ENCODE measurements around the gene TCEA3.
"Not testable (repeated sequence)": the region's sequence is repeated elsewhere in the genome, so short reads cannot be mapped to it uniquely, and the experiment has no call there.

Gene TCEA3

DNA sequence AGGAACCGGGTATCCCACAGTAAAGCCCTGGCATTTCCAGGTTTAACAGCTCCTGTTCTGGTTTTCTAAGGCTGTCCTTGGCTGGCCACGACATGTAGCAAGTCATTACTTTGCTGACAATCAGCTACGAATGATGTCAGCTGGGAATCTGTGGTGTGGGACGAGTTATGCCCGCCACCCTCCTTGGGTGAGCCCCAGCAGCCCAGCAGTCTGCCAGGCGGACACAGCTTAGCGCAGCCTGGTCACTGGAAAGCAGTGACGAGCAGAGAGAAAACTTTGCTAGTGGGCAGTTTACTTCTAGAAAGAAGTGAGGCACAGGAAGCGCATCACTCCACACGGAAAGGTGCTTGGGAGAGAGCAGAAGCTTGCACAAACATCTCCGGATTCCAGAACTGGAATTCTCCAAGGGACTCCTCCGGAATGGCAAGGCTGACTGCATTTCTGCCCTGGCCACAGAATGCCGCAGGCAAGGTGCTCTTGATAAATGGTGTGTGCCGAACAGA is 39.4 kb downstream of the TCEA3 start:
- DNase-seq = no peak

DNA sequence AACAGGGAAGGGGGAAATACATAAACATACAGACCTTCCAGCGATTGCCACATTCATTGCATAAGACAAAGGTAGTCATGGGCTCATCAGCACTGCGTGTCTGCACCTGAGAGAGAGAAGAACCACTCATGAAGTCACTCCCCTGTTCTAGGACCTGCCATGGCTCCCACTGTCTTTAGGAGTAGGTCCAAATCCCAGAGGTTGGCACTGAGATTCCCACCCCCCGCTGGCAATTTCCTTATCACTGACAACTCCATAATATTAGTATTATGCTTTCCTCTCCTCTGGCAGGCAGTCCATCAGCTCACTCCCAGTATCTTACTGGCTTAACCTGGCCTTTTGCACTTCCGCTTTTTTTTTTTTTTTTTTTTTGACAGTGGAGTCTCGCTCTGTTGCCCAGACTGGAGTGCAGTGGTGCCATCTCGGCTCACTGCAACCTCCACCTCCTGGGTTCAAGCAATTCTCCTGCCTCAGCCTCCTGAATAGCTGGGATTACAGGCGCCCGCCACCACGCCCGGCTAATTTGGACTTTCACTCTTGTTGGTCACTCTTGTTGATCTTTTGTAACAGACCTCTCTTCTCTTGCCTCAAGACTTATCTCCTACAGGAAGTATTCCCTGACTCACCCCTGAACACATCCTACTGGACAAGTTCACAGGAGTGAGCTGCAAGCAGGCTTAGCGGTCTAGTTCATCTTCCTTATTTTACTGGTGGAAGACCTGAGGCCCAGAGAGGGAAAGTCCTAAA is 40.1 kb downstream of the TCEA3 start:
- DNase-seq = no peak

DNA sequence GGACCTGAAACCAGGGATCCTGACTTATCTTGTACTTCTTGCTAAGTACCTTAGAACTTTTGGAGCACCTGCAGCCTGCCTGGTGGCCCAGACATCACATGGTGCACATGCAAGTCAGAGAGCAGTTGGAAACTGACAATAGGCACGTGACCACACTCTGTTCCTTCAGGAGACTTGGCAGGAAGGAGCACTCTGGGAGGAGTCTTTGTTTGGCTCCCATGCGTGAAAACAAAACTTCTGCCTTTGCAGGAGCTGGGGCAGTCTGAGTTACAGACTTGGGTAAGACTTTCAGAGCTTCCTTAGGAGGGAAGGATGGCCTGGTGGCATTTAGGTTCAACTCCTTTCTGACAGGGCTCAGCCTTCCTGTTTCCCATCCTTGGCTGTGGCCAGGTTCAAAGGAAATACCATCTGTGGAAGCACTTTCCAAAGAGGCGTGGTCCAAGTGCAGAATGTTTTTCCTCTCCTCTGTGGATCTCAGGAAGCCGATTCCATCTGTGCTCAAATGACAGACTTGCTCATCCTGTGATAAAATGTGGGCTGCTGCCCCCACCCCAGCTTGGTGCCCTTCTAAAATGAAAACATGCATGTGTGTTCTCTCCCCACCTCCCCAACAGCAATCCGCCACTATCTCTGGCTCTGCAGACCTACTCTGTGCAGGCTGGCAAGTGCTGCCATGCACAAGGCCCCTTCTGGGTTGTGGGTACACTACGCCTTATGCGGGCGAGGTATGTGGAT is 40.8 kb downstream of the TCEA3 start:
- no peak for DNase-seq

DNA sequence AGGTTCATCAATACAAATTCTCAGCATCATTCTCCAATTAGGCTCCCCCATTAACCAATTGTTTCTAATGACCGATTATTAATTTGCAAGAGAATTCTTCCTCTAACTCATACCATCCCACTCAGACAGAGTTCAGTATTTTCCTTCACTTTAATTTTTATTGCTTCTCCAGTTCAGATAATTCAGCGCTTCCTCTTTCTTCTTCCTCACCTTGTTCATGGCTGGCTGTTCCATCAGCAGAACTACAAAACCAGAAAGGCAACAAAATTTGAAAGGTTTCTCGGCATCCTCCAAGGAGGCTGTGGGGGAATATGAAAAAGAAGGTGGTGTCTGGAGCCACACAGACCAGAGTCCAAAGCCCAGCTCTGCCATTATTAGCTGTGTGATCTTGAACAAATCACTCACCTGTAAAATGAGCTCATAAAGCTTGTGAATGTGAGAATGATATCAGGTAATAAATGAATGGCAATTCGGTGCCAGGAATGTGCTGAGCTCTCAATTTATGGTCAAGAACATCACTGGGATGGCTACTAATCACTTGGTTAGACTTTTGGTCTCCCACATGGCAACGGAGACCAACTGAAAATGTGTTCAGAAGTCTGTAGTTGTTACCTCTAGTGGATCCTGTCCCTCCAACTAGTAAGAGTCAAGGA is 43.2 kb downstream of the TCEA3 start:
- no peak for DNase-seq

DNA sequence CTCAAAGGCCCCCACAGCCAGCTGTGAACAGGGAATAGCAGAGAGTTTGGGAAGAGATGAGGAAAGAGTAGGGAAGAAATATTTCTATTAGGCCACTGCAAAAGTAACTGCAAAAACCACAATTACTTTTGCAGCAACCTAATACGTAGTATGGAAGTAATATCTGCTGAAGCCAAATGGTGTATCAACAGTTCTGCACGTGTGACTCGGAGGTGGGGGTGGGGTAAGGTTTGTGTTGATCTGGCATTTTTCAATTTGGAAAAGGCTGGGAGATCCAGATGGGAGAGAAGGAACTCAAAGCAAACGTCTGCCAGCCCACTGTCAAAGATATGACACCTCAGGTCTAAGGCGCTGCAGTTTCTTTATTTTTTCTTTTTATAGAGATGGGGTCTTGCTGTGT is 43.8 kb downstream of the TCEA3 start:
- DNase-seq = no peak

DNA sequence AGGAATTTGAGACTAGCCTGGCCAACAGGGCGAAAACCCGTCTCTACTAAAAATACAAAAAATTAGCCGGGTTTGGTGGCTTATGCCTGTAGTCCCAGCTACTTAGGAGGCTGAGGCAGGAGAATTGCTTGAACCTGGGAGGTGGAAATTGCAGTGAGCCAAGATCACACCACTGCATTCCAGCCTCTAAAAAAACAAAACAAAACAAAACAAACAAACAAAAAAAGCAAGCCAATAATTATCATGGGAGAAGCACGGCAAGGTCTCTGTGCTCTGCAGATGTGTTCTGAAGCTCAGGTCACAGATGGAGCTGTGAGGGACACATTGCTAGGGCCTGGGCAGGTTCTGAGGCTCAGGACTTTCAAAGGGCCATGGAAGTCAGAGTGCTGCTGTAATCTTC is 44.3 kb downstream of the TCEA3 start:
- DNase-seq = not testable (repeated sequence)

DNA sequence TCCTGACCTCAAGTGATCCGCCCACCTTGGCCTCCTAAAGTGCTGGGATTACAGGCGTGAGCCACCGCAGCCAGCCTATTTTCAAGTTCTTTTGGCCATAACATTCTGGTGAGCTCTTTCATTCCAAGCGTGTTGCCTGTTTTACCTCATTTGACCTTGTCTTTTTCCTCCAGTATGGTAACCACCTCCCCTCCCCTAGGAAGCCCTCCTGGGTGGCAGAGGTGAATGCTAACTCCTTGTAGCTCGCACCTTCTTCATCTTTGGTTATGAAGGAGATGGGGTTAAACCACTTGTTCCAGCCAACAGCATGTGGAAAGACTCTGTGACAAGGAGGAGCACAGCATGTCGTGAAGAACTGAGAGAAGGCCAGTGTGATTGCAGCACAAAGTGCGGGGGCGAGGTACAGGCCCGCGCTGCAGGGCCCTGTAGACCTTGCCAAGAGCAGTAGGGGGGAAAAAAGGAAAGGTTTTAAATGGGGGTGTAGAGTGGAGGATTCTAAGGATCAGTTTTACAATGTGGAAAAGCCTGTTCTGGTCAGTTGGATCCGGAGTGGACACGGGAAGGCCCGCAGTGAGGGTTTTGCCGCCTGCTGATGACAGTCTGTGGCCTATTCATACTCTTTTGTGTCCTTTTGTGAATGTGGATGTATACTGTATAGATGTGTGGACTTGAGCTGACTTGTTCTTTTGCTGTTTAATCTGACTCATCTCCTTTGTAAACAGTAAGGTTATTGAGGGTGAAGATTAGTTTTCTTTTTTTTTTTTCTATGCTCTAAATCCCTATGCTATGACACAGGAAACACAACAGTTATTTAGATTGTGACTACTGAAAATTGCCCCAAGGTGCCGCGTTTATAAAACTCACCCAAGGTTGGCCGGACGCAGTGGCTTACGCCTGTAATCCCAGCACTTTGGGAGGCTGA is 47.4 kb downstream of the TCEA3 start:
- DNase-seq = no peak

DNA sequence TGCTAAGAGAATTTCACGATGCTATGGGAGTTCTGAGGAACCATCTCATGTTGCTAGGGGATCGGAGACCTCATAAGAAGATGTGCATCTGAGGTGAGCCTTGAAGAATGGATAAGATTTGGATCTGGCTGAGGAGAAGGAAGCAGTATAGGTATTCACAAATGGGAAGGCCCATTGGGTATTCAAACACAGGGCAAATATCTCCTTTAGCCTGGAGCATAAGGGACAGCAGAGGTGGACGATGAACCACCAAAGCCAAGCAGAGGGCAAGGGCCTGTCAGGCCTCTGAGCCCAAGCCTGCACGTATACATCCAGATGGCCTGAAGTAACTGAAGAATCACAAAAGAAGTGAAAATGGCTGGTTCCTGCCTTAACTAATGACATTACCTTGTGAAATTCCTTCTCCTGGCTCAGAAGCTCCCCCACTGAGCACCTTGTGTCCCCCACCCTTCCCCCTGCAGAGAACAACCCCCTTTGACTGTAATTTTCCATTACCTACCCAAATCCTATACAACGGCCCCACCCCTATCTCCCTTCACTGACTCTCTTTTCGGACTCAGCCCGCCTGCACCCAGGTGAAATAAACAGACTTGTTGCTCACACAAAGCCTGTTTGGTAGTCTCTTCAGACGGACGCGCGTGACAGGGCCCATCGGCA is 50.3 kb downstream of the TCEA3 start:
- DNase-seq = not testable (repeated sequence)

DNA sequence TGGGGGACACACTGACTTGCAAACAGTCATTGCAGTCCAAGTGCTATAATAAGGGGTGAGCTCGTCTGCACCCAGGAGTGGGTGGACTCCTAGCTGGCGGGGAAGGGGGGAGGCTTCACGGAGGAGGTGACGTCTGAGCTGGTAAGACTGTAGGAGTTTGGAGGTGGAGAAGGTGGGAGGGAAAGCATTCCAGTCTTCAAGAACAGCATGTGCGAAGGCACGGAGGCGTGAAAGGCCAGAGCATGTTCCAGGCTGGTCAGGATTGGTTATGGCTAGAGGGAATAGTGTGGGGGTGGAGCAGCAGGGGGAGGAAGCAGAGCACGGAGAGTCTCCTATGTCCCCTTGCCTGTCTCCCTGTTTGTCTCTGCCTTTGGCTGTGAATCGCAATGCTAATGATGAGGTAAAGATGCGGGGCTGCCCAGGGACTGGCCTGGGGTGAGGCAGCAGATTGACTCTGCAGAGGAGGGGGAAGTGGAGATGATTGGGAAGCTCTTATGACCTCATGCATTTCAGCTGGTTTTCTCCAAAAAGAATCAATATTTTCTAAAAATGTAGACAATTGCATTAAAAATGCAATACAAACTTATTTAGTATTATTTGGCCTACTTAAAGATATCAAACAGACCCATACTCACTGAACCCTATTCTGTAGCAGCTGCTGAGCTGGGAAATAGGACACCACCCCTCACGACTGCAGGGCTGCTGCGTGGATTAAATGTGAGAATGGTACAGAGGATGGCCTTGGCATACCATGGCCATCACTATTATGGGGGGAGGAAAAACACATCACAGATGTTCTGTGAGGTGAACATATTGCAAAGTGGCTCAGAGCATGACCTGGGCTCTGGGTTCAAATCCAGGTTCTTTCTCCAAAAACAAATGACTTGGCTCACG is 52.3 kb downstream of the TCEA3 start:
- DNase-seq = no peak

DNA sequence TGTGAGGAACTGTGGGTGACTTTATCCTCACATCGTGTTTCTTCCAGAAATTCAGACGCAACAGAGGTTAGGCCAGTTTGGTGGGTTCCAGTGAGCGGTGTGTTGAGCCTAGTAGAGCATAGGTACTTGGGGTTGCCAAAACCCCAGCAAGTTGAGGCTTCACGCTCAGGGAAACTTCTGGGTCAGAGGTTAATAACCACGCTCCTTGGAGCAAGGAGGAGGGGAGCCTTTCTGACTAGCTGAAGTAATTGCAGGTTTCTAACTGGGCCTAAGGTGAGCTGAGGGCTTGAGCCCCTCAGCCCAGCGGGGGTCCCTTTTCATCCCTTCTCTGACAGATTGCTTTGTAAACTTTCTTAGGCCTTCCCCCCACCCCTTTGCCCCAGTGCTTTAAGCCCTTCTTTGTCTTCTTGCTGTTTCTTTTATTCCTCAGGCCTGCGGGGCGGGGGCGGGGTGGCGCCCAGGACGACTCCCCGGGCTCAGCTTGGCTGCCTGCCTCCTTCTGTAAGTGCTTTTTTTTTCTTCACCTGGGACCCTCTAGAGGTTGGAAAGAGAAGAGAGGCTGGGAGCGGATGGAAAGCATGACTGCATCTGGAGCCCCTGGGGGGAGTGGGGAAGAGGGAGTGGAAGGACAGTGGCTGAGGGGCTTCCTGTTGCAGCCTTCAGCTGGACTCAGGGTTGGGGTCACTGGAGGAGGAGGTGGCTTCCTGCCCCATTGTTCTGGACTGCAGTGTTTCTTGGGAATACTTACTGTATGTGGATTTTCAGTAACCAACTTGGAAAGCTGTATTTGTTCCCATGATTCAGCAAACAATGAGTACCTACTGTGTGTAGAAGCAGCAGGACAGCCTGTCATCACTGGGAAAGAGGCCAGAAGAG is 53.6 kb downstream of the TCEA3 start:
- peak; percentile 7 for DNase-seq

DNA sequence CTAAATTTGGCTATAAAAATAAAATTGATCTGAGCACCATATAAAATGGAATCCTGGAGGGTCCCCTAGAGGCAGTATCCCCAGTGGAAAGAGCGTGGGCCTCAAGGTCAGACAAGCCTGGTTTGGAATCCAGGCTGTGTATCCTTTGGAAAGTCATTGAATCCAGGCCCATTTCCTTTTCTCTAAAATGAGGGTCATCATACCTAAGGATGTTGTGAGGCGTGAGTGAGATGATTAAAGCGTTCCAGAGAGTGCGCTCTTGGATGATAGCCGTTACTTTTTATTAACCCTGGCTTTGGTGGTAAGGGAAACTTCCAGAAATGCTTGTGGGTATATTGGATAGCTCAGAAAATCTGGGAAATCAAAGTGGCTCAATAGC is 54.2 kb downstream of the TCEA3 start:
- no peak for DNase-seq

DNA sequence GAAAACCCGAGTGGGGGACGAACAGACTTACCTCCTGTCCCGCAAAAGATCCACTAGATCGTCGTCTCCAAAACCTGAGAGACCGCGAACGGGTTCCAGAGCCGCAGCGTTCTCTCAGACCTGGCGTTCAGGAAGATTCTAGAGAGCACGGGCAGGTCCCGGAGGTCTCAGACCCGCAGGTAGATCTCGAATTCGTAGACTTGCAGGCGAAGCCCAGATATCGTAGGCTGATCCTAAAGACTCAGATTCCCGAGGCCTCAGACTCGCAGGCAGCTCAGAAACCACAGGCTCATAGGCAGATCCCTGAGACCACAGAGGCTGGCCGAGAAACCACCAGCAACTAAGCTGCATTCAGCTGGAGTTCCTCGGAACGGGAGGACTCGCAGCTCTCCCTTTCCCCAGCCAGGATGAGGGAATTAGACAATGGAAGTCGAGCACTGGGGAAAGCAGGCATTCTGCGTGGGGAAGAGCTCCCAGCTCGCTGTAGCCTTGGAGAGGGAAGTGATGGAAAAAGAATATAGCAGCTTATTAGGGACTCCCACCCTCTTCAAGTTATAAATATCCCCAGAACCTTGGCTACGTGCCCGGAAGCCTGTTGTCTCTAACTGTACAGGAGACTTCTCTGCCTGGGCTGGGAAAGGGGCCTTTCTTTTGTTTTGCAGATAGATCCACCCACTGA is 55.1 kb downstream of the TCEA3 start, which contains the start of gene ZNF436:
Gene ZNF436, minus strand, starts transcription at position 502 of the 679 bp plus-strand sequence. CDS start 1,831 bp downstream, outside the sequence.
- DNase-seq = peak; percentile 88

DNA sequence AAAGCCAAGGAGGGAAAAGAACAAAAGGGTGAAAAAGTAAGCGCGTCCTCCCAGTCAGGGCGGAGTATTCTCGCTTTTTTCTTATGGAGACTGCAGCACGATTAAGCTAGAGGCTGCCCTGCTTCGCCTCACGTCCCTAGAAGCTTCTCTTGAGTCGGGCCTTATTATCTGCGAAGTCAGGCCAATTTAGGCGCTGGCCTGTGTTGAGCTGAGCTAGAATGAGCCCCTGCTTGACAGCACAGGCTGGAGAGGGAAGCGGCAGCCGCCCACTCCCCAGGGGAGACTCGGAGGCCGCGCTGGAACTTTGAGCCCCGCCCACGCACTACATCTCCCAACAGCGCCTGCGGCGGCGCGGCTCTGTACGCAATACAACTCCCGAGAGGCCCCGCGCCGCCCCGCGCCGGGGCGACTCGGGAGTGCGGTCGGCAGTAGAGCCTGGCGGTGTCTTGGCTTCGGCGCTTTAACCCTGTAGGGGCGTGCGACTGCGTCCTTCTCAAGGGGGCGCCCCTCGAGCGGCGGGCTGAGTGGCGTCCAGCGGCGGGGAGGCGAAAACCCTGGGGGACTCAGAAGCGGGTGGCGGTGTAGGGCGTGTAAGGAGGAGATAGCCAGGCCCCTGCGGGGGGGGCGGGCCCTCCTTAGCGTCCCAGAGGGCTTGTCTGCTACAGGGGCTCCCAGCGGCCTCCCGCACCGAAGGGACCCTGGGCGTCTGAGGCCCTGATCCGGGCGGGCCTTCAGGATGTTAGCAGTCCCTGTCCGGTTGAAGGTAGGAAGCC is 55.8 kb downstream of the TCEA3 start:
- peak; percentile 91 for DNase-seq

DNA sequence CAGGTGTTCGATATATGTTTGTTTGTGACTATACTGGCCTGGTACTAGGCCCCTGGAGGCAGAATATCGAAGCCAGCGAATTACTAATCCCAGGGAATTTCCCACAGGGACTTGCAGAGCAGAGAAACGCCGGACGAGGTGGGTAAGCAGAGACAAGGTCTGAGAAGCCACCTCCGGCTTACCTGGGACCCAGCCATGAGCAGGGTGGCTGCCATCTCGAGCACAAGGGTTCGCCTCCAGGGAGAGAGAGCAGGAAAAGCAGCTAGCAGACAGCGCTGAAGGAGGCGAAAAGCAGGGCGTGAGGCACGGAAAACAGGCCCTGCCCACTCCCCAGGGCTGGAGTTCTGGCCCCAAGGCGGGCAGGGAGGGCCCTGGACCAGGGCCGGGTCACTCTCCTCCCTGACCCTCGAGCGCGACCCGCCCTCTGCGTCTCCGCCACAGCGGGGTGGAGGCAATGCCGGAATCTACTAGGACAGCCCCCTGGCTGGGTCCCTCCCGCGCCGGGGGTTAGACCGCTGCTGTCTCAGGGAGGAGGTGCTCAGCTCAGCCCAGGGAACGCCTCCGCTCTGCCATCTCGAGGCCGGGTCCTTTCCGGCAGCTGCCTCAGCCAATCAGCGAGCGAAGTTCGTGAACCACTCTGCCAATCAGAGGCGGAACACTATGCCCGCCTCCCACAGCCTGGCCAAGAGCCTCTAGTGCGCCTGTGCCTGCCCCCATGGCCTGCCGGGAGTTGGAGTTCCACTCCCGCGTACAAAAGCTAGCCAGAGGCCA is 56.6 kb downstream of the TCEA3 start:
- peak; percentile 99 for DNase-seq

DNA sequence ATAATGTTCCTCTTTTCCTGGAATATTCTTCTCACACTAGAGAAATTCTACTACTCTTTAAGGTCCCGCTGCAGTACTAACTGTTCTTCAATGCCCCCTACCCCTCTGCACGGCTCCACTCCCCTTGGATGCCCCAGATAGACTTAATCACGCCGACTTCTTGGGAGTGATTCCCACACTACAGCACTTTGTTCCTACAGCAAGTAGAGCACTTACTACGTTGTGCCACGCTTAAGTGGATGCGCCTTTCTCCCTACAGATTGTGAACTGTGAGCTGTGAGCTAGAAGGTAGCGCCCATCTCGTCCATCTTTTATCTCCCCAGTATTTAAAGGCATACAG is 57.1 kb downstream of the TCEA3 start:
- no peak for DNase-seq

DNA sequence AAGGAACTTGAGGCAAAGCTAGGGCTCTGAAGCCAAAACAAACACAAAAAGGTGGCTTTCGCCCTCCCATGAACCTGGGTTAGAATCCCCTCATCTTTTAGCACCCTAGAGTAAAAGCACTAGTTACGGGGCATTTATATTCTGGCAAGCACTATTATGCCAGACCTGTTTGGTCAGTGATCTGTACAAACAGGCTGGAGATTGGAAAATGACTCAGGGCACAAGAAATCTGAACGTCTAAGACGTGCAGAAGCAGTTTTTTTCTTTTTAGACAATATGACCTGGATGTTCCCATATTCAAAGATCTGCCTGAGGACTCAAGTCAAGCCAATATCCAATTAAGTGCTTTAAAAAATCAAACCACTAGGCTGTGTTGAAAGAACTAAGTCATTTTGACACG is 58.0 kb downstream of the TCEA3 start:
- no peak for DNase-seq

DNA sequence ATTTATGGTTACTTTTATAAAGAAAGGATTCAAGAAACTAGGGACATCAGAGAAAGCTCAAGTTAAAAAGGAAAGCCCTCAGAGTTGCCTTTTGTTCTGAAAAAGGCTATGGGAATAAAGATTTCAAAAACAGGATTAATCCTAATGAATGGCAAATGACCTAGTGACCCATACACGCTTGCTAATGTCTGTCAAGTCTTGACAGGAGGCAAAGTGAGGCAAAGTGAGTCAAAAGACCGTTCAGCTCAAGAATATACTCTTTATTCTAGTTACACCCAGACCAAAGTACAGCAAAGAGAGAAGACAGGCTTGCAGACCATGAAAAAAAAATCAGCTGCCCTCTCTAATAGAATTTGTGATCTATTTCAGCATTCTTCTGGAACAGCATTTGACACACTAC is 58.4 kb downstream of the TCEA3 start:
- DNase-seq = no peak

DNA sequence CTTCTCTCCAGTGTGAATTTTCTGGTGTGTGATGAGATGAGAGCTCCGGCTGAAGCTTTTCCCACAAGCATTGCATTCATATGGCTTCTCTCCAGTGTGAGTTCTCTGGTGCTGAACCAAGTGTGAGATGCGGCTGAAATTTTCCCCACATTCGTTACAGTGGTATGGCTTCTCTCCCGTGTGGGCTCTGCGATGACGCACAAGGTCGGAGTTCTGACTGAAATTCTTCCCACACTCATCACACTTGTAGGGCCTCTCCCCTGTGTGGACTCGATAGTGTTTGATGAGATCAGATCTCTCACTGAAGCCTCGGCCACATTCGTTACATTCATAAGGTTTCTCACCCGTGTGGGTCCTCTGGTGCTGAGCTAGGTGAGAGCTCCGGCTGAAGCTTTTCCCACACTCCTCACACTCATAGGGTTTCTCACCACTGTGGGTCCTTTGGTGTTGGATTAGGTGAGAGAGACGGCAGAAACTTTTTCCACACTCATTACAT is 62.3 kb downstream of the TCEA3 start:
- no peak for DNase-seq
